Neuronal stem cell (in vitro differentiated cells): ENCODE results near the gene SYAP1.
"Not testable (repeated sequence)": the region's sequence is repeated elsewhere in the genome, so short reads cannot be mapped to it uniquely, and the experiment has no call there.

Experiments
- DNase-seq: peaks from one replicate; pipeline ENCODE4 v3.0.0-alpha.2; 2013; ENCODE audit warnings: low spot score
- H2AFZ ChIP-seq: one replicate; pipeline ENCODE4 v1.6.1; 2013; ENCODE audit warnings: mild to moderate bottlenecking, low read length, inconsistent platforms
- H2AK5ac ChIP-seq: 2 replicates; pipeline ENCODE4 v1.6.1; 2013; ENCODE audit warnings: low read depth, mild to moderate bottlenecking, inconsistent platforms, low read length, moderate library complexity, mixed read lengths
- H2BK120ac ChIP-seq: 2 replicates; pipeline ENCODE4 v1.6.1; 2013; ENCODE audit warnings: low read depth, mild to moderate bottlenecking, inconsistent platforms, low read length, moderate library complexity, mixed read lengths
- H2BK12ac ChIP-seq: one replicate; pipeline ENCODE4 v1.6.1; 2013; ENCODE audit warnings: low read length, inconsistent platforms
- H2BK15ac ChIP-seq: 2 replicates; pipeline ENCODE4 v1.6.1; 2013; ENCODE audit warnings: mild to moderate bottlenecking, low read length, inconsistent platforms, mixed read lengths
- H2BK5ac ChIP-seq: one replicate; pipeline ENCODE4 v1.6.1; 2013; ENCODE audit warnings: inconsistent platforms, mild to moderate bottlenecking, low read length, moderate library complexity
- H3K14ac ChIP-seq: one replicate; pipeline ENCODE4 v1.6.1; 2013; ENCODE audit warnings: low read length, inconsistent platforms
- H3K18ac ChIP-seq: 2 replicates; pipeline ENCODE4 v1.6.1; 2013; ENCODE audit warnings: low read length, inconsistent platforms
- H3K23ac ChIP-seq: 2 replicates; pipeline ENCODE4 v1.6.1; 2013; ENCODE audit warnings: low read depth, mild to moderate bottlenecking, mixed read lengths, low read length, inconsistent platforms; ENCODE audit not compliant: poor library complexity
- H3K27ac ChIP-seq: replicated peaks from 3 replicates; pipeline ENCODE4 v1.5.1; 2013; ENCODE audit warnings: low read length, inconsistent platforms
- H3K27me3 ChIP-seq, 3 experiments: 2 replicates each; pipeline ENCODE4 v1.6.1; 2013; ENCODE audit warnings: low read length in 3 of 3, mild to moderate bottlenecking in 2 of 3, inconsistent platforms in 1 of 3, low read depth in 1 of 3, mixed read lengths in 1 of 3, moderate library complexity in 1 of 3; ENCODE audit not compliant: control insufficient read depth in 3 of 3, insufficient read depth in 3 of 3
- H3K36me3 ChIP-seq, 2 donors: replicated peaks in 1 of 2; 2 replicates each; pipeline ENCODE4 v1.6.1; 2013; ENCODE audit warnings: low read length in 2 of 2; ENCODE audit not compliant: control insufficient read depth in 2 of 2, insufficient read depth in 2 of 2
- H3K4ac ChIP-seq: 2 replicates; pipeline ENCODE4 v1.6.1; 2013; ENCODE audit warnings: inconsistent platforms, mild to moderate bottlenecking, low read length, moderate library complexity
- H3K4me1 ChIP-seq, 2 donors: 1 replicate in 1 of 2; 2 replicates in 1 of 2; pipeline ENCODE4 v1.6.1; 2013; ENCODE audit warnings: low read length in 2 of 2, low read depth in 1 of 2; ENCODE audit not compliant: control insufficient read depth in 2 of 2, insufficient read depth in 1 of 2
- H3K4me2 ChIP-seq: one replicate; pipeline ENCODE4 v1.6.1; 2013; ENCODE audit warnings: mild to moderate bottlenecking, low read length, inconsistent platforms; ENCODE audit not compliant: insufficient read depth, poor library complexity, severe bottlenecking
- H3K4me3 ChIP-seq, 2 donors: 2 replicates each; pipeline ENCODE4 v1.5.1; 2013; ENCODE audit warnings: low read length in 2 of 2, mild to moderate bottlenecking in 2 of 2, inconsistent platforms in 1 of 2, moderate library complexity in 1 of 2
- H3K79me1 ChIP-seq: one replicate; pipeline ENCODE4 v1.6.1; 2013; ENCODE audit warnings: low read depth, mild to moderate bottlenecking, inconsistent platforms, low read length, moderate library complexity
- H3K9ac ChIP-seq: one replicate; pipeline ENCODE4 v1.6.1; 2013; ENCODE audit warnings: mild to moderate bottlenecking, low read depth, low read length, inconsistent platforms; ENCODE audit not compliant: poor library complexity
- H3K9me3 ChIP-seq, 2 donors: replicated peaks in 1 of 2; 2 replicates each; pipeline versions ENCODE3 to v1.6.1; 2013; ENCODE audit warnings: low read length in 2 of 2, mild to moderate bottlenecking in 2 of 2, inconsistent platforms in 1 of 2, low read depth in 1 of 2, mixed read lengths in 1 of 2, moderate library complexity in 1 of 2; ENCODE audit not compliant: control insufficient read depth in 2 of 2, insufficient read depth in 1 of 2
- H4K8ac ChIP-seq: one replicate; pipeline ENCODE4 v1.6.1; 2013; ENCODE audit warnings: low read depth, mild to moderate bottlenecking, inconsistent platforms, low read length, moderate library complexity
- H4K91ac ChIP-seq: one replicate; pipeline ENCODE4 v1.6.1; 2013; ENCODE audit warnings: low read length, low read depth, mild to moderate bottlenecking, inconsistent platforms; ENCODE audit not compliant: poor library complexity
- WGBS, 2 donors: extraction: QIAGEN DNeasy Blood & Tissue Kit; methylation state at CpG; one replicate each; pipeline ENCODE4 v1.1.7; 2013; ENCODE audit warnings: missing lambda C conversion rate in 2 of 2, mixed read lengths in 1 of 2; ENCODE audit not compliant: insufficient read length in 2 of 2, insufficient replicate concordance in 1 of 2; ENCODE audit errors: extremely low coverage in 2 of 2; 5-methylcytosine and 5-hydroxymethylcytosine counted together

Gene SYAP1

DNA sequence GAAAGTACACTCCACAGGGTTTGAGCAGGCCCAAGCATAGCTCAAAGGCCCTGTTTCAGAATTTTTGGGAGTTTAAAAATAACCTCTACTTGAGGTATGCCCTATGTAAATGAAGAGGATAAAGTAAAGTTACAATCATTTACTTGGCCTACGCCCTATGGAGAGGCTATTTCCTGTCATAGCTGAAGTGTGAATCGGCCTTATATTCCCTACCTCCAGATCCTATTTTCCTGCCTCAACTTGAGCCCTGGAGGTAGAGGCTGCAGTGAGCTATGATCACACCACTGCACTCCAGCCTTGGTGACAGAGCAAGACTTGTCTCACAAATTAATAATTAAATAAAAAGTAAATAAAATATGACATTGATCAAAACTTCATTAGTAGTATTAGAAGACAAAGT is 55.3 kb downstream of the SYAP1 start:
- Histone ChIP-seq H3K18ac (no peak overlapping the region), H2BK12ac (no peak overlapping the region), H3K79me1 (no peaks in the 10 kb centered on the region), H3K27me3 (no peaks in the 10 kb centered on the region), H3K27ac (no peak overlapping the region), H3K14ac (no peak overlapping the region), H2BK15ac (no peak overlapping the region), H2AFZ (no peak overlapping the region), H2BK120ac (no peak overlapping the region), H2AK5ac (no peak overlapping the region), H3K9me3 (no peaks in the 10 kb centered on the region), H4K8ac (no peak overlapping the region), H3K4me1 (peaks cover 0 to 2% of the 10 kb centered on the region in 2 donors), H3K23ac (no peak overlapping the region), H4K91ac (no peak overlapping the region), H3K4ac (no peak overlapping the region), H3K36me3 (no peaks in the 10 kb centered on the region), H2BK5ac (no peak overlapping the region), H3K4me3 (no peak overlapping the region), H3K9ac (no peak overlapping the region), H3K4me2 (no peak overlapping the region)
- no peak for DNase-seq
- WGBS, 2 donors: no CpG with 5 or more reads among the region's 2 CpGs

DNA sequence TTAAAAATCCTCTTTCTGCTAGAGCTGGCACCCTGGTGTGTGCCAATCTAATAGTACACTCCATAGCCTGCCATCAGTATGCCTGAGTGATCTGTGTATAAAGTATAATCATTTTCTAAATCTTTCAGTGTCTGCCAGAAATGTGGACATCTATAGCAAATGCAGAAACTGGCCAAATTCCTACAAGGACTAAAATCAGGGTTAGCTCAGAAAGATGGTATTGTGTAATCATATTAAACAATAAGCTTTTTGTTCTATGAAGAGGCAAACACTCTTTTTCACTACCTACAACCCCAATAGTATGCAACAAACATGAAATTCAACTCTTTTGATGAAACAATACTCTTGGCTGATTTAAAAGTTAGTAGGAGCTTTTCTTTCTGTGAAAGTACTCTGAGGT is 59.1 kb downstream of the SYAP1 start:
- Histone ChIP-seq H3K27me3 (no peaks in the 10 kb centered on the region), H4K8ac (no peak overlapping the region), H3K18ac (no peak overlapping the region), H3K4me3 (no peak overlapping the region), H2BK12ac (no peak overlapping the region), H3K4me1 (no peaks in the 10 kb centered on the region), H3K4ac (no peak overlapping the region), H4K91ac (no peak overlapping the region), H2AK5ac (no peak overlapping the region), H2AFZ (no peak overlapping the region), H2BK120ac (no peak overlapping the region), H2BK5ac (no peak overlapping the region), H2BK15ac (no peak overlapping the region), H3K27ac (no peak overlapping the region), H3K9me3 (no peaks in the 10 kb centered on the region), H3K23ac (no peak overlapping the region), H3K4me2 (no peak overlapping the region), H3K79me1 (no peaks in the 10 kb centered on the region), H3K36me3 (no peaks in the 10 kb centered on the region), H3K14ac (no peak overlapping the region), H3K9ac (no peak overlapping the region)
- DNase-seq: no peak

DNA sequence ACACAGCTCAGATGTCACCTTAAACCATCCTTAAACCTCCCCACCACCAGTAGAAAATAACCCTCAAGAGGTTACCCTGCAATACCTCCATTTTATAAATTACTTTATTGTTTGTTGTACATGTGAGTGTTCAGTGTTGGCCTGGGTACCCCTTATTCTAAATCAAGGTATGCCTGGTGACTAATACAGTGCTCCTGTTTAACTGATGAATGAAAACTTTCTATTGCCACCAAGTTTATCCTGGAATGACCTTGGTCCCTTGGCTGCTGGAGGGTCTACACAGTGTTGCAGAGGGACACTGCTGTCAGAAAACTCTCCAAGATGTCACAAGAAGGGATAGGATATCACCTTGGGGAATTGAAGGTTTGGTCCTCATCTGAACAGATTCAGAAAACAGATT is 59.6 kb downstream of the SYAP1 start:
- no peak for DNase-seq
- Histone ChIP-seq H3K4me1 (no peaks in the 10 kb centered on the region), H4K8ac (no peak overlapping the region), H3K36me3 (no peaks in the 10 kb centered on the region), H3K9me3 (no peaks in the 10 kb centered on the region), H4K91ac (no peak overlapping the region), H3K79me1 (no peaks in the 10 kb centered on the region), H3K18ac (no peak overlapping the region), H3K27ac (no peak overlapping the region), H3K4me2 (no peak overlapping the region), H2AFZ (no peak overlapping the region), H3K27me3 (no peaks in the 10 kb centered on the region), H2BK12ac (no peak overlapping the region), H2BK120ac (no peak overlapping the region), H2AK5ac (no peak overlapping the region), H3K23ac (no peak overlapping the region), H2BK15ac (no peak overlapping the region), H3K4ac (no peak overlapping the region), H2BK5ac (no peak overlapping the region), H3K14ac (no peak overlapping the region), H3K9ac (no peak overlapping the region), H3K4me3 (no peak overlapping the region)

DNA sequence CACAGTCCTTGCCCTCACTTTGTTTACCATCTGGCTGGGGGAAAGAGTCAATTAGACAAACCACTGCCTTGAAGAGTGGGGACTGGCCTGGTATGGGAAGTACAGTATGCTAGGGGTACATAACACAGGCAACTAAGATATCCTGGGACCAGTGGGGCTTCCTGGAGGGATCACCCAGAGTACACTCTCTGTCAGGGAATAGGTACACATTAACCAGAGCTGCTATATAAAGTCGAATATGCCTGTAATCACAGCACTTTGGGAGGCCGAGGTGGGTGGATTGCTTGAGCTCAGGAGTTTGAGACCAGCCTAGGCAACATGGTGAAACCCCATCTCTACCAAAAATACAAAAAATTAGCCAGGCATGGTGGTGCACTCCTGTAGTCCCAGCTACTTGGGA is 60.4 kb downstream of the SYAP1 start:
- H2BK120ac ChIP-seq, H3K4me2 ChIP-seq, H2AFZ ChIP-seq, H3K4ac ChIP-seq, H3K9me3 ChIP-seq, H3K79me1 ChIP-seq, H3K9ac ChIP-seq, H3K27me3 ChIP-seq, H4K8ac ChIP-seq, H2BK5ac ChIP-seq, DNase-seq, H3K36me3 ChIP-seq, H3K4me1 ChIP-seq, H3K23ac ChIP-seq, H3K18ac ChIP-seq, H3K4me3 ChIP-seq, H2BK15ac ChIP-seq, H4K91ac ChIP-seq, H3K27ac ChIP-seq, H3K14ac ChIP-seq, H2AK5ac ChIP-seq, H2BK12ac ChIP-seq: not testable (repeated sequence)
- no CpG with 5 or more reads among the region's 2 CpGs for WGBS, 2 donors
